Measurements from ENCODE around the gene RPUSD1. TPM values are rescaled to one million over a fixed set of nuclear protein-coding genes. Genes with fewer than 3 reads are reported as not detected.

RPUSD1 gene
- total RNA-seq, 3 donors from 2014 or later (not counting 1 experiment from before 2014, with no cell fraction given) = 20.8 to 31.7 (median 29.6) TPM

- DNase-seq (no peak), ATAC-seq (no peak)
- H3K4me1 ChIP-seq (ENCODE audit: control insufficient read depth, insufficient read depth, low read length) = no peaks in the 10 kb centered on the region
- H3K36me3 Mint-ChIP-seq = no peaks in the 10 kb centered on the region
- H3K4me3 ChIP-seq (ENCODE audit: low read length) = no peak overlapping the region
- H3K27me3 ChIP-seq (ENCODE audit: control insufficient read depth, insufficient read depth, low read length) = no peaks in the 10 kb centered on the region
- no peaks in the 10 kb centered on the region for H3K36me3 ChIP-seq (ENCODE audit: control insufficient read depth, insufficient read depth, low read length)
- no peak overlapping the region for H3K27ac Mint-ChIP-seq
- no peaks in the 10 kb centered on the region for H3K27me3 Mint-ChIP-seq (ENCODE audit: low read depth in 2 of 2)
- H3K4me1 Mint-ChIP-seq = no peaks in the 10 kb centered on the region
- no peaks in the 10 kb centered on the region for H3K9me3 Mint-ChIP-seq
- intact Hi-C loops (cut with micrococcal nuclease) = no loop called here
- no peak overlapping the region for H3K4me3 Mint-ChIP-seq
- WGBS (ENCODE audit: insufficient coverage) = 93% methylated on average over 18 of the region's 18 CpGs
- no peaks in the 10 kb centered on the region for H3K9me3 ChIP-seq (ENCODE audit: control insufficient read depth, insufficient read depth, low read length)
- H3K27ac ChIP-seq (ENCODE audit: low read length) = no peak overlapping the region
- TF ChIP-seq, protein P1, sequence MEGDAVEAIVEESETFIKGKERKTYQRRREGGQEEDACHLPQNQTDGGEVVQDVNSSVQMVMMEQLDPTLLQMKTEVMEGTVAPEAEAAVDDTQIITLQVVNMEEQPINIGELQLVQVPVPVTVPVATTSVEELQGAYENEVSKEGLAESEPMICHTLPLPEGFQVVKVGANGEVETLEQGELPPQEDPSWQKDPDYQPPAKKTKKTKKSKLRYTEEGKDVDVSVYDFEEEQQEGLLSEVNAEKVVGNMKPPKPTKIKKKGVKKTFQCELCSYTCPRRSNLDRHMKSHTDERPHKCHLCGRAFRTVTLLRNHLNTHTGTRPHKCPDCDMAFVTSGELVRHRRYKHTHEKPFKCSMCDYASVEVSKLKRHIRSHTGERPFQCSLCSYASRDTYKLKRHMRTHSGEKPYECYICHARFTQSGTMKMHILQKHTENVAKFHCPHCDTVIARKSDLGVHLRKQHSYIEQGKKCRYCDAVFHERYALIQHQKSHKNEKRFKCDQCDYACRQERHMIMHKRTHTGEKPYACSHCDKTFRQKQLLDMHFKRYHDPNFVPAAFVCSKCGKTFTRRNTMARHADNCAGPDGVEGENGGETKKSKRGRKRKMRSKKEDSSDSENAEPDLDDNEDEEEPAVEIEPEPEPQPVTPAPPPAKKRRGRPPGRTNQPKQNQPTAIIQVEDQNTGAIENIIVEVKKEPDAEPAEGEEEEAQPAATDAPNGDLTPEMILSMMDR (IDR thresholded peaks at IDR 0.05) = no peak
Observed at GRCh38 chr16:772959-773358, 15.2 kb downstream of the RPUSD1 start.

DNA sequence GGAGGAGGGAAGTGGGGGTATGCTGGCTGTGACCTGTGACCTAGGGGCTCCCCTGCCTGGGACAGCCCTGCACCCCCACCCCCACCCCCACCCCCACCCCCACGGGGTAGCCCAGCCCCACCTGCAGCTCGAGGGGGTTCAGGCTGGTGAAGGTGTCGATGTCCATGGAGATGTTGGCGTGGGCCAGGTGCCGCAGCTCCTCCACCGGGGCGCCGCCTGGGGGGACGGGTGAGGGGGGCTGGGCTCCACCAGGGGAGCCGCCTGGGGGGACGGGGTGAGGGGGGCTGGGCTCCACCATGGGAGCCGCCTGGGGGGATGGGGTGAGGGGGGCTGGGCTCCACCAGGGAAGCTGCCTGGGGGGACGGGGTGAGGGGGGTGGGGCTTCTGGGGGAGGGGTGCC lies 17.8 kb downstream of the RPUSD1 start:
- no peak overlapping the region for H3K4me3 Mint-ChIP-seq
- H3K27me3 ChIP-seq (ENCODE audit: control insufficient read depth, insufficient read depth, low read length) = no peaks in the 10 kb centered on the region
- H3K4me3 ChIP-seq (ENCODE audit: low read length) = no peak overlapping the region
- no peak overlapping the region for H3K27ac Mint-ChIP-seq
- ATAC-seq (no peak), DNase-seq (no peak)
- intact Hi-C loops (cut with micrococcal nuclease) = no loop called here
- no peaks in the 10 kb centered on the region for H3K36me3 Mint-ChIP-seq
- H3K9me3 ChIP-seq (ENCODE audit: control insufficient read depth, insufficient read depth, low read length) = no peaks in the 10 kb centered on the region
- whole genome bisulfite sequencing (ENCODE audit: insufficient coverage) = 100% methylated on average over 2 of the region's 13 CpGs
- TF ChIP-seq, protein P1 (IDR thresholded peaks at IDR 0.05) = no peak
- H3K36me3 ChIP-seq (ENCODE audit: control insufficient read depth, insufficient read depth, low read length) = no peaks in the 10 kb centered on the region
- H3K4me1 Mint-ChIP-seq = no peaks in the 10 kb centered on the region
- no peak overlapping the region for H3K27ac ChIP-seq (ENCODE audit: low read length)
- no peaks in the 10 kb centered on the region for H3K9me3 Mint-ChIP-seq
- no peaks in the 10 kb centered on the region for H3K4me1 ChIP-seq (ENCODE audit: control insufficient read depth, insufficient read depth, low read length)
- no peaks in the 10 kb centered on the region for H3K27me3 Mint-ChIP-seq (ENCODE audit: low read depth in 2 of 2)

DNA sequence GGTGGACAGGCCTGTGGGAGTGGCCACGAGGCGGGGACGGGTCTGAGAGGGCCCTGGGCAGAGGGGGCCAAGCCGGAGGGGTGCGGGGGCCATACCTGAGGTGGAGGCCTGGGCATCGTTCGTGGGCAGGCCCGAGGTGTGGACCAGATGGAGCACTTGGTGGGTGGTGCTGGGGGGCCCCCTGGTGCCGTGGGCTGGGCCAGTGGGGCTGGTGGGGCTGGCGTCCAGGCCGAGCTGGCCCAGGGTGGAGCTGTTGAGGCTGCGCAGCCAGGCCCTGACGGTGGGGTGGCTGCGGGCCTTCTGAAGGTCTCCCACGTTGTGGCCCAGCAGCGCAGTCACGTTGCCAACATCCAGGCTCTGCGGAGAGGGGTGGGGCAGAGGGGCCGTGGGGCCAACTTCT lies 18.2 kb downstream of the RPUSD1 start:
- no peak overlapping the region for H3K4me3 ChIP-seq (ENCODE audit: low read length)
- TF ChIP-seq, protein P1 (IDR thresholded peaks at IDR 0.05) = no peak
- H3K9me3 Mint-ChIP-seq = no peaks in the 10 kb centered on the region
- H3K27ac ChIP-seq (ENCODE audit: low read length) = no peak overlapping the region
- DNase-seq (no peak), ATAC-seq (no peak)
- no peak overlapping the region for H3K4me3 Mint-ChIP-seq
- intact Hi-C loops (cut with micrococcal nuclease) = no loop called here
- H3K9me3 ChIP-seq (ENCODE audit: control insufficient read depth, insufficient read depth, low read length) = no peaks in the 10 kb centered on the region
- H3K36me3 Mint-ChIP-seq = no peaks in the 10 kb centered on the region
- H3K27me3 ChIP-seq (ENCODE audit: control insufficient read depth, insufficient read depth, low read length) = no peaks in the 10 kb centered on the region
- no peaks in the 10 kb centered on the region for H3K36me3 ChIP-seq (ENCODE audit: control insufficient read depth, insufficient read depth, low read length)
- no peaks in the 10 kb centered on the region for H3K4me1 Mint-ChIP-seq
- H3K4me1 ChIP-seq (ENCODE audit: control insufficient read depth, insufficient read depth, low read length) = no peaks in the 10 kb centered on the region
- no peak overlapping the region for H3K27ac Mint-ChIP-seq
- WGBS (ENCODE audit: insufficient coverage) = 93% methylated on average over 19 of the region's 19 CpGs
- no peaks in the 10 kb centered on the region for H3K27me3 Mint-ChIP-seq (ENCODE audit: low read depth in 2 of 2)

- H3K36me3 Mint-ChIP-seq = no peaks in the 10 kb centered on the region
- intact Hi-C loops (cut with micrococcal nuclease) = no loop called here
- H3K27ac ChIP-seq (ENCODE audit: low read length) = no peak overlapping the region
- no peaks in the 10 kb centered on the region for H3K9me3 ChIP-seq (ENCODE audit: control insufficient read depth, insufficient read depth, low read length)
- WGBS (ENCODE audit: insufficient coverage) = 67% methylated on average over 15 of the region's 20 CpGs
- H3K4me3 Mint-ChIP-seq = no peak overlapping the region
- no peaks in the 10 kb centered on the region for H3K4me1 Mint-ChIP-seq
- no peak overlapping the region for H3K4me3 ChIP-seq (ENCODE audit: low read length)
- H3K27me3 Mint-ChIP-seq (ENCODE audit: low read depth in 2 of 2) = no peaks in the 10 kb centered on the region
- no peaks in the 10 kb centered on the region for H3K27me3 ChIP-seq (ENCODE audit: control insufficient read depth, insufficient read depth, low read length)
- no peaks in the 10 kb centered on the region for H3K9me3 Mint-ChIP-seq
- H3K27ac Mint-ChIP-seq = no peak overlapping the region
- ATAC-seq (no peak), DNase-seq (no peak)
- H3K4me1 ChIP-seq (ENCODE audit: control insufficient read depth, insufficient read depth, low read length) = no peaks in the 10 kb centered on the region
- H3K36me3 ChIP-seq (ENCODE audit: control insufficient read depth, insufficient read depth, low read length) = no peaks in the 10 kb centered on the region
- TF ChIP-seq, protein P1 (IDR thresholded peaks at IDR 0.05) = no peak
Observed at GRCh38 chr16:769184-769784, 18.9 kb downstream of the RPUSD1 start.
